ENCODE results near the gene CHML.

The CHML gene

GRCh38 chr1:241678536-241678935 lies 38.4 kb upstream of the CHML start:
- no peaks in the 10 kb centered on the region for H3K79me2 ChIP-seq (ENCODE audit: insufficient read depth, low read length)
- no peaks in the 10 kb centered on the region for H3K9me2 ChIP-seq (replicated peaks; ENCODE audit: low read depth, low read length)
- TF ChIP-seq EZH2phosphoT487 (IDR thresholded peaks at IDR 0.05; ENCODE audit: borderline replicate concordance) (no peak), CTCF (conservative IDR thresholded peaks at IDR 0.05; ENCODE audit: low read length) (no peak)
- H3K9ac ChIP-seq (ENCODE audit: low read depth, low read length, poor library complexity, severe bottlenecking), result no peak overlapping the region
- no peaks in the 10 kb centered on the region for H3K27me3 ChIP-seq (ENCODE audit: insufficient read depth, low read length, poor library complexity, severe bottlenecking)
- no peaks in the 10 kb centered on the region for H3K9me3 ChIP-seq (ENCODE audit: insufficient read depth, low read depth, low read length)
- H3K4me3 ChIP-seq (ENCODE audit: low read length, poor library complexity, severe bottlenecking), result no peak overlapping the region
- no peaks in the 10 kb centered on the region for H3F3A ChIP-seq (ENCODE audit: low read depth)
- H2AFZ ChIP-seq (ENCODE audit: low read length), result no peak overlapping the region
- H3K4me2 ChIP-seq (ENCODE audit: low read depth, low read length, poor library complexity, severe bottlenecking), result no peak overlapping the region
- H4K20me1 ChIP-seq (ENCODE audit: insufficient read depth, low read length, poor library complexity, severe bottlenecking), result no peaks in the 10 kb centered on the region
- no peaks in the 10 kb centered on the region for H3K4me1 ChIP-seq (ENCODE audit: insufficient read depth, low read length, poor library complexity, severe bottlenecking)
- no peaks in the 10 kb centered on the region for H3K36me3 ChIP-seq (ENCODE audit: insufficient read depth, low read length)

GRCh38 chr1:241677201-241677600 lies 37.0 kb upstream of the CHML start:
- Histone ChIP-seq H3K36me3 (ENCODE audit: insufficient read depth, low read length) (no peaks in the 10 kb centered on the region), H3K9ac (ENCODE audit: low read depth, low read length, poor library complexity, severe bottlenecking) (no peak overlapping the region), H3K9me2 (replicated peaks; ENCODE audit: low read depth, low read length) (no peaks in the 10 kb centered on the region), H3K9me3 (ENCODE audit: insufficient read depth, low read depth, low read length) (no peaks in the 10 kb centered on the region), H3K4me1 (ENCODE audit: insufficient read depth, low read length, poor library complexity, severe bottlenecking) (no peaks in the 10 kb centered on the region), H3K27me3 (ENCODE audit: insufficient read depth, low read length, poor library complexity, severe bottlenecking) (no peaks in the 10 kb centered on the region), H3K4me3 (ENCODE audit: low read length, poor library complexity, severe bottlenecking) (no peak overlapping the region), H4K20me1 (ENCODE audit: insufficient read depth, low read length, poor library complexity, severe bottlenecking) (no peaks in the 10 kb centered on the region), H3F3A (ENCODE audit: low read depth) (no peaks in the 10 kb centered on the region), H3K4me2 (ENCODE audit: low read depth, low read length, poor library complexity, severe bottlenecking) (no peak overlapping the region), H2AFZ (ENCODE audit: low read length) (no peak overlapping the region; the same call in 1 of the 2 replicates), H3K79me2 (ENCODE audit: insufficient read depth, low read length) (no peaks in the 10 kb centered on the region)
- no peak for TF ChIP-seq EZH2phosphoT487 (IDR thresholded peaks at IDR 0.05; ENCODE audit: borderline replicate concordance)

- Histone ChIP-seq H2AFZ (ENCODE audit: low read length) (no peak overlapping the region), H3K9me2 (replicated peaks; ENCODE audit: low read depth, low read length) (no peaks in the 10 kb centered on the region), H3K79me2 (ENCODE audit: insufficient read depth, low read length) (no peaks in the 10 kb centered on the region), H3F3A (ENCODE audit: low read depth) (no peaks in the 10 kb centered on the region), H3K9me3 (ENCODE audit: insufficient read depth, low read depth, low read length) (no peaks in the 10 kb centered on the region), H3K27me3 (ENCODE audit: insufficient read depth, low read length, poor library complexity, severe bottlenecking) (no peaks in the 10 kb centered on the region), H3K4me2 (ENCODE audit: low read depth, low read length, poor library complexity, severe bottlenecking) (no peak overlapping the region), H3K4me3 (ENCODE audit: low read length, poor library complexity, severe bottlenecking) (no peak overlapping the region), H3K4me1 (ENCODE audit: insufficient read depth, low read length, poor library complexity, severe bottlenecking) (no peaks in the 10 kb centered on the region), H3K9ac (ENCODE audit: low read depth, low read length, poor library complexity, severe bottlenecking) (no peak overlapping the region), H4K20me1 (ENCODE audit: insufficient read depth, low read length, poor library complexity, severe bottlenecking) (no peaks in the 10 kb centered on the region), H3K36me3 (ENCODE audit: insufficient read depth, low read length) (no peaks in the 10 kb centered on the region)
- no peak for TF ChIP-seq EZH2phosphoT487 (IDR thresholded peaks at IDR 0.05; ENCODE audit: borderline replicate concordance)
- TF ChIP-seq CTCF (conservative IDR thresholded peaks at IDR 0.05; ENCODE audit: low read length), result no peak
Observed at GRCh38 chr1:241675983-241676382, 35.8 kb upstream of the CHML start.

- Histone ChIP-seq H4K20me1 (ENCODE audit: insufficient read depth, low read length, poor library complexity, severe bottlenecking) (no peaks in the 10 kb centered on the region), H2AFZ (ENCODE audit: low read length) (no peak overlapping the region), H3K9me3 (ENCODE audit: insufficient read depth, low read depth, low read length) (no peaks in the 10 kb centered on the region), H3K79me2 (ENCODE audit: insufficient read depth, low read length) (no peaks in the 10 kb centered on the region), H3F3A (ENCODE audit: low read depth) (no peaks in the 10 kb centered on the region), H3K4me2 (ENCODE audit: low read depth, low read length, poor library complexity, severe bottlenecking) (no peak overlapping the region), H3K4me3 (ENCODE audit: low read length, poor library complexity, severe bottlenecking) (no peak overlapping the region), H3K36me3 (ENCODE audit: insufficient read depth, low read length) (no peaks in the 10 kb centered on the region), H3K27me3 (ENCODE audit: insufficient read depth, low read length, poor library complexity, severe bottlenecking) (no peaks in the 10 kb centered on the region), H3K9ac (ENCODE audit: low read depth, low read length, poor library complexity, severe bottlenecking) (no peak overlapping the region), H3K4me1 (ENCODE audit: insufficient read depth, low read length, poor library complexity, severe bottlenecking) (no peaks in the 10 kb centered on the region), H3K9me2 (replicated peaks; ENCODE audit: low read depth, low read length) (no peaks in the 10 kb centered on the region)
- TF ChIP-seq EZH2phosphoT487 (IDR thresholded peaks at IDR 0.05; ENCODE audit: borderline replicate concordance) (no peak), CTCF (conservative IDR thresholded peaks at IDR 0.05; ENCODE audit: low read length) (no peak)
Observed at GRCh38 chr1:241674805-241675384, 34.7 kb upstream of the CHML start.
